DND-41 (cell line): ENCODE measurements around the gene CTDSPL2.

Source experiments
- ATAC-seq: fragments of 200-7000 bp; cut with Tn5 transposase; 3 replicates; pipeline ENCODE4 v1.9.1; 2021; ENCODE audit warnings: low read depth; ENCODE audit not compliant: insufficient read depth
- DNase-seq: peaks from one replicate; pipeline ENCODE4 v3.0.0-alpha.2; 2020
- H2AFZ ChIP-seq: 2 replicates; pipeline ENCODE4 v1.6.0; 2012; ENCODE audit warnings: low read depth, low read length
- H3K27ac ChIP-seq: 2 replicates; pipeline ENCODE4 v1.5.1; 2012; ENCODE audit warnings: low read length, inconsistent platforms
- H3K27me3 ChIP-seq: fragments of 200-600 bp; sonication (generic); 2 replicates; pipeline ENCODE4 v1.6.0; 2012; ENCODE audit warnings: low read length, mild to moderate bottlenecking, inconsistent platforms; ENCODE audit not compliant: insufficient read depth, poor library complexity
- H3K36me3 ChIP-seq: 2 replicates; pipeline ENCODE4 v1.5.1; 2012; ENCODE audit warnings: low read length, inconsistent platforms; ENCODE audit not compliant: insufficient read depth
- H3K4me1 ChIP-seq: 2 replicates; pipeline ENCODE4 v1.5.1; 2012; ENCODE audit warnings: mild to moderate bottlenecking, low read length; ENCODE audit not compliant: insufficient read depth
- H3K4me2 ChIP-seq: 2 replicates; pipeline ENCODE4 v1.6.0; 2012; ENCODE audit warnings: mild to moderate bottlenecking, moderate library complexity, low read length, inconsistent platforms; ENCODE audit not compliant: insufficient read depth
- H3K4me3 ChIP-seq, 2 experiments: fragments of 200-600 bp in 1 of 2; shearing (Covaris generic) in 1 of 2; 2 replicates each; pipeline ENCODE4 v1.5.1; 2012 to 2016; ENCODE audit warnings: inconsistent platforms in 2 of 2, low read length in 2 of 2, mild to moderate bottlenecking in 2 of 2, low read depth in 1 of 2, moderate library complexity in 1 of 2
- H3K79me2 ChIP-seq: 2 replicates; pipeline ENCODE4 v1.6.0; 2012; ENCODE audit warnings: low read length, inconsistent platforms; ENCODE audit not compliant: insufficient read depth
- H3K9ac ChIP-seq: 2 replicates; pipeline ENCODE4 v1.6.0; 2012; ENCODE audit warnings: low read depth, mild to moderate bottlenecking, inconsistent platforms, low read length, moderate library complexity
- H3K9me3 ChIP-seq: 2 replicates; pipeline ENCODE4 v1.5.1; 2012; ENCODE audit warnings: low read length, moderate library complexity, mild to moderate bottlenecking, inconsistent platforms; ENCODE audit not compliant: insufficient read depth, severe bottlenecking
- H4K20me1 ChIP-seq: 2 replicates; pipeline ENCODE4 v1.6.0; 2012; ENCODE audit warnings: low read length; ENCODE audit not compliant: insufficient read depth
- CTCF ChIP-seq: IDR thresholded peaks from 2 replicates; pipeline ENCODE4 v1.5.1; 2012; ENCODE audit warnings: borderline replicate concordance, low read length, moderate library complexity, mild to moderate bottlenecking; ENCODE audit not compliant: poor library complexity, severe bottlenecking; ENCODE audit errors: extremely low read depth
- EZH2 ChIP-seq: IDR thresholded peaks from 3 replicates; pipeline ENCODE4 v1.6.1; 2012; ENCODE audit warnings: borderline replicate concordance, low read depth, mild to moderate bottlenecking, moderate library complexity, low read length, inconsistent platforms; ENCODE audit not compliant: severe bottlenecking

CTDSPL2 gene

GRCh38 chr15:44535092-44535491 lies 107.7 kb downstream of the CTDSPL2 start:
- H3K27me3 ChIP-seq = no peaks in the 10 kb centered on the region
- H3K4me2 ChIP-seq = no peak overlapping the region
- peaks cover 8% of the 10 kb centered on the region; the same call in 1 of the 2 replicates for H3K36me3 ChIP-seq
- no peak for DNase-seq
- H3K79me2 ChIP-seq = peaks cover 36% of the 10 kb centered on the region
- no peaks in the 10 kb centered on the region for H3K9me3 ChIP-seq
- no peaks in the 10 kb centered on the region for H4K20me1 ChIP-seq
- H3K9ac ChIP-seq = no peak overlapping the region
- no peak overlapping the region for H3K27ac ChIP-seq
- no peak for TF ChIP-seq EZH2
- no peak for TF ChIP-seq CTCF
- no peak overlapping the region for H3K4me3 ChIP-seq
- no peak overlapping the region for H2AFZ ChIP-seq
- ATAC-seq = no peak
- H3K4me1 ChIP-seq = peaks cover 26% of the 10 kb centered on the region

GRCh38 chr15:44535523-44536301 lies 108.3 kb downstream of the CTDSPL2 start:
- Histone ChIP-seq H2AFZ (peak overlapping the region; percentile 100), H3K79me2 (peaks cover 42% of the 10 kb centered on the region), H3K9ac (peak overlapping the region; percentile 97), H3K4me3 (peak overlapping the region; percentile 75 to 86), H3K9me3 (no peaks in the 10 kb centered on the region), H3K4me1 (peaks cover 31% of the 10 kb centered on the region), H3K27ac (peak overlapping the region; percentile 93), H4K20me1 (peaks cover 4% of the 10 kb centered on the region; the same call in 1 of the 2 replicates), H3K36me3 (peaks cover 14% of the 10 kb centered on the region), H3K27me3 (no peaks in the 10 kb centered on the region), H3K4me2 (peak overlapping the region; percentile 96)
- ATAC-seq (no peak), DNase-seq (no peak)
- TF ChIP-seq EZH2 (no peak), CTCF (no peak)

- Histone ChIP-seq H3K4me3 (peak overlapping the region; percentile 75 to 86), H3K9me3 (no peaks in the 10 kb centered on the region), H3K79me2 (peaks cover 49% of the 10 kb centered on the region), H4K20me1 (peaks cover 6% of the 10 kb centered on the region; the same call in 1 of the 2 replicates), H2AFZ (peak overlapping the region; percentile 100), H3K4me1 (peaks cover 38% of the 10 kb centered on the region), H3K36me3 (peaks cover 21% of the 10 kb centered on the region), H3K27me3 (no peaks in the 10 kb centered on the region), H3K9ac (peak overlapping the region; percentile 97), H3K4me2 (peak overlapping the region; percentile 96), H3K27ac (peak overlapping the region; percentile 93)
- TF ChIP-seq CTCF (peak; percentile 42), EZH2 (no peak)
- DNase-seq (no peak), ATAC-seq (peak; percentile 69)
Observed at GRCh38 chr15:44536302-44536961, 109.0 kb downstream of the CTDSPL2 start.
